HG03039 (cell line): ENCODE measurements around the gene WNT9A.

Source experiments
- ATAC-seq: cut with Tn5 transposase; IDR thresholded peaks from one replicate; pipeline ENCODE4 v1.9.1; 2021; ENCODE audit warnings: mild to moderate bottlenecking, moderate library complexity; ENCODE audit not compliant: unreplicated experiment

The WNT9A gene

GRCh38 chr1:227942021-227942715 lies 5.6 kb downstream of the WNT9A start:
- ATAC-seq, result no peak

- ATAC-seq, result no peak
Observed at GRCh38 chr1:227941509-227942020, 6.2 kb downstream of the WNT9A start.

GRCh38 chr1:227940791-227941241 lies 6.9 kb downstream of the WNT9A start:
- no peak for ATAC-seq

- no peak for ATAC-seq
Observed at GRCh38 chr1:227939791-227940771, 7.7 kb downstream of the WNT9A start.

DNA sequence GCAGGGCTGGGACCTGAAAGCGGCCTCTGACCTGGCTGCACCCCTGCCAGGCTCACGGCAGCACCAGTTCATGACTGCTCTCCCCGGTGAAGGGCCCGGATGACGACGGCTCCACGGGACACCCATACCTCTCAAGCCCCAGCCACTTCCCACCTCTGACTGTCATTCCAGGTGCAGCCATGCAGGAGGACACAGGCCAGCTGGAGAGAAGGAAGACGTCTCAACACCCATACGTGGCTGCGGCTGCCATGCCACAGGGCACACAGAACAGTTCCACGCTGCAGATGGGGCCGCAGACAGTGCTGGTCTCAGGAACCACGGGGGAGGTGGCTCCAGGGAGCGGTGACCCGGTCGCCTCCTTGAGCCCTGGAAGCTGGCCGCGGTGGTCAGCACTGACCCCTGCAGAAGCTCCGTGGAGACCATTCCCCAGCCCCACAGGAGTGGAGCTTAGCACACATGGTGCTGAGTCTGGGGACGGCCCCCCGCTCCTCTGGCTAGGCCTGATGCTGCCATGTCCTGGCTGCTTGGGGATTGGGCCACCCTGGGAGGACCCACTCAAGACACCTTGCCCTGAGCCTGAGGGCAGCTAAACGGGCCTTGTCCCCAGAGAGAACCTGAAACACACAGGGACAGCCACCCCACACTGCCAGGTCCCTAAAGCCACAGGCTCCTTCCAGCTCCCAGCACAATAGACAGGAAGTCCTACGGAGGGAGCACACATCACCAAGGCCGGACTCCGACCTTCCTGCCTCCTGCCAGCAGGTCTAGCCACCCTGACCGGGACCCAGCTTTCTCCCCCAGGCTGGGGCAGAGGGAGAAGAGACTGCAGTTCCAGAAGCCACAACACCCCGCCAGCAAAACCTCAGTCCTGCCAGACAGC lies 8.6 kb downstream of the WNT9A start:
- ATAC-seq, result no peak

GRCh38 chr1:227938276-227938675 lies 9.5 kb downstream of the WNT9A start:
- no peak for ATAC-seq

DNA sequence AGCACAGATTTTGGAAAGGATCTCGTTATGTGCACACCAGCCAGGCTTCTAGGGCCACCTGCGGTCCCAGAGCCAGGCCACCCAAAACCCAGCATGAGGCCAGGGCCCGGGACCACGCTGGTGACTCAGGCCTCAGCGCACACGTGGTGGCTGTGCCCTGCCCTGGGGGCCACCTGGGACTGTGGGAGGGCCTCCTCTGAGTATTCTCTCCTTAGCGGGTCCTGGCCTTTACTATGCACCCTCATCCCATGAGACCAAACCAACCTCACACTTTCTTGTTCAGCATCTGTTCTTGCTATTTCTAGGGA lies 9.9 kb downstream of the WNT9A start:
- ATAC-seq, result no peak

DNA sequence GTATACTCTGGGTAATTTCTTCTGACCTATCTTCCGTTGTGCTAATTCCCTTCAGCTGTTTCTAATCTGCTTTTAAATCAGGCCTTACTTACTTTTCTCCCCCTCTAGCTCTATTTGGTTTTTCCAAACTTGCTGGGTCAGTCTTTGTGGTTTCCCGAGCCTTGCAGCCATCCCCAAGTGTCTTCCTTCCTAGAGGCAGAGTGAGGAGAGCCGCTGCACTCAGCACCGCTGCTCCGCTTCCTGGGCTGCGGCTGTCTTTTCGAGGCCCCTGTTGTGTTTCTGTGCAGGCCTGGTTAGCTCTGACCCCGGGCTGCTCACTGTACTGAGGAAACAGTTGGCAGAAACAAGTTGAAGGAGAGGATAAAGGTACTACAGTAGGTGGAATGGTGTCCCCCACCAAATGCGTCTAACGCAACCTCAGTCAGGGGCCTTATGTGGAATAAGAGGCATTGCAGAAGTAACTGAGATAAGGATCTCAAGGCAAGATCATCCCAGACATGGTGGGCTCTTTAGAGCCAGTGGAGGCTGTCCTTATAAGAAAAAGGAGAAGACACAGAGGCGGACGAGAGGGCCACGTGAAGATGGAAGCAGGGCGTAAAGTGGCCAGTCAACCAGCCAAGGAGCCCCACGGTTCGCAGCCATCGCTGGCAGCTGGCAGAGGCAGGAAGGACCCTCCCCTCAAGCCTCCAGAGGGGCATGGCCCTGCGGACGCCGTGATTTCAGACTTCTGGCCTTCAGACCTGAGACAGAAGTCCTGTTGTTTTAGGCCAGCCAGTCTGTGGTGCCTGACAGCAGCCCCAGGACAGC lies 10.5 kb downstream of the WNT9A start:
- ATAC-seq, result no peak

DNA sequence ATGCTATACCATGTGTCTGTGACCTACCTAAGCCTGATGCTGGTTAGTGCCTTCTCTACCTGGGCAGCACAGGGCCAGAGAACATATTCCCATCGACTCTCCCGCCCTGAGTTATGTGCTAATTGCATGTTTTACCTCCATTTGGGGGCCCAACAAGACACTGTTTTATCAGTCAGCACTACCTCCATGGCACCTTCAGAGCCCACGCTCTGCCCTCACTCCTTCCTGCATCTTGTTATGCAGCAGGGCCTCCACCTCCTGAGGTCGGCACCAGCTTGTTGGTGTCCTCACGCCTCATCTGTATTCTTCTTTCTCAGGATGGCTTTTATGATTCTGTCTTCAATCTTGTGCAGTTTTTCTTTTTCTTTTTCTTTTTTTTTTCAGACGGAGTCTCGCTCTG lies 11.9 kb downstream of the WNT9A start:
- ATAC-seq, result no peak

DNA sequence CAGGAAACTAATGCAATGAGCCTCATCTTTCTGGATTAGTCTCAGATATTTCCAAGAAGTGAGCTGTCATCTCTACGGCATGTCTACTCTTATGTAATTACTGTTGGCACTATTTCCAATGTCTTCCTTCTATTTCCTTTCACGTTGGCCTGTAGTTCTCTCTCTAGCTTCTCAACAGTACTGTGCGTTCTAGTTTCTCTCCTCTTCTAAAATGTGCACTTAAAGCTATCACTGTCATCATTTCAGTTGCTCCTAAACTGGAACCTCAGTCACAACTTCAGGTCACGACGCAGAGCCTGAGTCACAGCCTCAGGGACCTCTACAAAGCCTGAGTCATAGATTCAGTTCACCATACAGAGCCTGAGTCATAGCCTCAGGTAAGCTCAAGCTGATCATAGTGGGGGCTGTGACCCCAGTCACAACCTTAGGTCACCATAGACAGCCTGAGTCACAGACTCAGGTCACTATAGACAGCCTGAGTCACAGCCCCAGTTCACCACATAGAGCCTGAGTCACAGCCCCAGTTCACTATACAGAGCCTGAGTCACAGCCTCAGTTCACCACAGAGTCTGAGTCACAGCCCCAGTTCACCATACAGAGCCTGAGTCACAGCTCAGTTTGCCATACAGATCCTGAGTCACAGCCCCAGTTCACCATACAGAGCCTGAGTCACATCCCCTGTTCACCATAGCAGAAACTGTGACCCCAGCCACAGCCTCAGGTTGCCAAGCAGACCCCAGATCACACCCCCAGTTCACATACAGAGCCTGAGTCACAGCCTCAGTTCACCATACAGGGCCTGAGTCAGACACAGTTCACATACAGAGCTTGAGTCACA lies 13.0 kb downstream of the WNT9A start:
- ATAC-seq, result no peak

DNA sequence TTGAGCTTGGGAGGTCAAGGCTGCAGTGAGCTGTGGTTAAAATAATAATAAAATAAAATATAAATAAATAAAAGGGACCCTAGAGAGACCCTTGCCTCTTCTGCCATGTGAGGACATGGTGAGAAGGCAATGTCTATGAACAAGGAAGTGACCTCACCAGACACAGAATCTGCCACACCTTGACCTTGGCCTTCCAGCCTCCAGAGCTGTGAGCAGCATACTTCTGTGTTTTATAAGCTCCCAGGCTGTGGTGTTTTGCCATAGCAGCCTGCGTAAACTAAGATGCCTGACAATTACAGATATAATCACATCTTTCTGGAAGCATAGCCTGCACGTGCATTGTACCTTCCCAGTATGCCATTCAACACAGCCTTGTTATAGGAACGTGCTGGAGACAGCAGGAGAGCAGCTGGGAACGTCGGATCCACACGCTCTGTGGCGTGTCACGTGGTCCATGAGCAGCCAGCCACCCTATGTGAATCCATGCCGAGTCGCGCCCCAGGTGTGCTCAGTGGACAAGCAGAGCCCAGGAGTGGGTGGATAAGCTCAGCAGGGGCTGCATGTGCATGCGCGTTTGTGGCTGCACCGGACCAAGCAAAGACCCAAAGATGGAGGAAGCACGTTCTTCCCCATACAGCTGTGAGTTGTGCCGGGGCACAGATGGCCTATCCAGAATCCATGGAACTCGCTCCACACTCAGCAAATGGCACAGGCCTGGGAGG lies 17.8 kb downstream of the WNT9A start:
- ATAC-seq, result no peak

DNA sequence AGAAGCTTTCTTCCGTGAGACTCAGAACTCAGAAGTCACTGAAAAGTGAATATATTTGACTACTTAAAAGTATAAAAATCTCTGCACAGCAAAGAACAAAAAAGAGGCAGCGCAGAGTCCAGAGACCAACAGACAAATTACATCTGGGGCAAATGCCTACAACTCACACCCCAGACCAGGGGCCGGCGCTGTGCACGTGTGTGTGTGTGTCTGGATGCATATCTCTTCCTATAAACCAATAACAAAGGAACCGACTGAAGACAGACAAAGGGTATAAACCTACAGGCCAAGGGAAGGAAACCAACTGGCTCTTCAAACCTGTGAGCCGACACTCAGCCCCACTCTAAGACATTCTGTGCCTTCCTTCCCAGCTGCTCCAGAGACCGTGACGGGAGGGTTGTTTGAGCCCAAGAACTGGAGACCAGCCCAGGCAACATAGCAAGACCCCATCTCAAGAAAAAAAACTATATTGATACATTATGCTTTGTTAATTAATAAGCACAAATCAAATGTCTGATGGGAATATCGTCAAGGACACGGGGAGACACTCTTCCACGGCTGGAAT lies 18.8 kb downstream of the WNT9A start:
- no peak for ATAC-seq

DNA sequence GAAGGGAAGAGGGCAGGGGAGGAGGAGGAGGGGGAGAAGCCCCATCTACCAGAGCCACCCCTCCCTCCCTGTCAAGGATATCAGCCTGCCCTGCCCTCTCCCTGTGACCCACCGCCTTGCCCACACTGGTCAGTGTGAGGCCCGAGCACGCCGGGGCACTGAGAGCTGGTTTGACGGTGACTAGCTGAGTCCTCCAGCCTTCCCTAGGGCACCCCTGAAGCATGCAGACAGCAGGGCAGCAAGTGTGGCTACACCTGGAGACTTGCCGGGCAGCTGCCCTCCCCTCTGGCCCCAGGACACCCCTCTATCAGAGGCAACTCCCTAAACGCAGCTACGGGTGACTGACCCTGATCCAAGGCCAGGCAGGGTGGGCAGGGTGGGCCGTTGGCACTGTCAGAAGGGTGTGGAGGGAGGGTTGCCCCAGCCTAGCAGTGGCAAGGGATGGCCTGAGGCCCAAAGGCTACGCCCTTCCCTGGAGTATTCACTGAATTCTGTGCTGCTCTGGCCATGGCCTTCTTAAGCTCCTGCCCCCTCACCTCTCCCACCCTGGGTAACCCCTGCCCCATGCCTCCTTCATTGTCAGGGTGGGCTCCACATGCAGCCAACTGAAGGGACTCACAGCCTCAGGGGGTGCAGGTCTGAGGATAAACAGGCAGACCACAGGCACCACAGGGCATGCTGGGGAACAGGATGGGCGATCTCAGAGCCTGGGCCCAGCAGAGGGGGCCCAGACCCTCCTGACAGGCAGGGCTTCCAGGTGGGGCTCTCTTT lies 19.6 kb downstream of the WNT9A start:
- no peak for ATAC-seq

DNA sequence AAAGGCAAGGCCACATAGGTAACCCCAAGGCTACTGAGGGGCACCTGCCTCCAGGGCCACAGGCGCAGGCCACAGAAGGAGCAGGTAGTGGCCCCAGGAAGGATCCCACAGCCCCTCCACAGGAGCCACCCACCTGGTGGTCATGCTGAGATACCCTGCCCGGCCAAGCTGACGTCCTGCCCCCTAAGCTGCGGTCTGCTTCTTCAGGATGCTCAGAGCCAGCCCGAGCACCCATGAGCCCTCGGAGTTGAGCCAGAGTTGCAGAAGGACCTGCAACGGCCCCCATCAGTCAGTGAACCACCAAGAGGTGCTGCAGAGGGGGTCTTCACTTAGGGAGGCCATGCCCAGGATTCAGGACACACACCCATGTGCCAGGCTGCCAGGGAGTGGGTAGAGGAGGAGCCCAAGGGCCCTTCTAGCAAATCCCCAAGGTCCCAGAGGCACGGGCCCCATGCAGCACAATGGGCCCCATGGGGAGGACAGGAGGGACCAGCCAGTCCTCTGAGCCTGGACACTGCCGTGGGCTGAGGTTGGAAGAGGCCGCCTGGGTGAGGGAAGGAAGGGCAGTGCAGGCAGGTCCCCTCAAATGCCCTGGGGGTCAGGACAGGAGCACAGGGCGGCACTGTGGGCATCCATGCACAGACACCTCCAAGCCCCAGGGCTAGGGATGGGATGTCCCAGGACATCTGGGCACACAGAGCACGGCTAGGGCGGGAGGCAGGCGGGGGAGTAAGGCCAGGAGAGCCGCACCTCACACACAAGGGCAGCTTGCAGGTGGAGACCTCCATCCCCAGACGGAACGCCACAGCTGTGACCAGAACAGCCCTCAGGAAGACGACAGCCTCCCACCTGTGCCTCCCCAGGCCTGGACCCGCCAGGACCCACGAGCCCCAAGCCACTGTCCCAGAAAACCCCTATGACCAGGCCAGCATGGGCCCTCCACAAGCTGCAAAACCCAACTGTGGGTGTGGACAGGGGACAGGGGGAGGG lies 20.5 kb downstream of the WNT9A start:
- no peak for ATAC-seq

- no peak for ATAC-seq
Observed at GRCh38 chr1:227926216-227926791, 21.4 kb downstream of the WNT9A start.

- no peak for ATAC-seq
Observed at GRCh38 chr1:227925582-227926198, 22.0 kb downstream of the WNT9A start.
